ENCODE results near the gene DYRK1A.

- no peak for TF ChIP-seq CSDC2 (CRISPR knock-in tag; IDR thresholded peaks at IDR 0.05)
- TF ChIP-seq GLIS3 (CRISPR knock-in tag; IDR thresholded peaks at IDR 0.05), result no peak
- no peak for TF ChIP-seq PPARA (CRISPR knock-in tag; IDR thresholded peaks at IDR 0.05; ENCODE audit: borderline replicate concordance)
- TF ChIP-seq ESRRG (CRISPR knock-in tag; IDR thresholded peaks at IDR 0.05), result no peak
- no peak for TF ChIP-seq ZNF565 (CRISPR knock-in tag; conservative IDR thresholded peaks at IDR 0.05; ENCODE audit: low read depth)
- no peak for TF ChIP-seq TSHZ2 (CRISPR knock-in tag; IDR thresholded peaks at IDR 0.05)
- no peak for TF ChIP-seq ZC3H10 (CRISPR knock-in tag; IDR thresholded peaks at IDR 0.05)
- TF ChIP-seq ZFP3 (CRISPR knock-in tag; IDR thresholded peaks at IDR 0.05), result no peak
- no peak for TF ChIP-seq PATZ1 (CRISPR knock-in tag; IDR thresholded peaks at IDR 0.05; ENCODE audit: borderline replicate concordance)
- no peak for TF ChIP-seq CREB5 (CRISPR knock-in tag; IDR thresholded peaks at IDR 0.05; ENCODE audit: low read depth)
- TF ChIP-seq SNAI2 (CRISPR knock-in tag; IDR thresholded peaks at IDR 0.05), result no peak
- no peak for TF ChIP-seq RARB (CRISPR knock-in tag; IDR thresholded peaks at IDR 0.05)
- no peak for TF ChIP-seq ARNTL (CRISPR knock-in tag; IDR thresholded peaks at IDR 0.05; ENCODE audit: borderline replicate concordance, low read depth)
- TF ChIP-seq TCF4 (CRISPR knock-in tag; IDR thresholded peaks at IDR 0.05; ENCODE audit: borderline replicate concordance), result no peak
These were observed 183.6 kb downstream of the DYRK1A start for GRCh38 chr21:37550157-37550556.
